GM12874 (cell line): Measurements from ENCODE around the gene PIGX.

Source experiments
- CTCF ChIP-seq: IDR thresholded peaks from 2 replicates; pipeline ENCODE4 v1.5.1; 2011; ENCODE audit warnings: low read depth, mild to moderate bottlenecking, control low read depth, low read length, moderate library complexity; ENCODE audit not compliant: insufficient read depth

The PIGX gene

GRCh38 chr3:196711838-196712513, at the start of gene PIGX, which contains the start of gene CEP19:
Gene PIGX, plus strand, starts transcription at chr3:196712377.
Gene CEP19, minus strand, starts transcription at chr3:196712250. Its CDS starts 3,593 bp downstream, at chr3:196708657.
- no peak for TF ChIP-seq CTCF

GRCh38 chr3:196662711-196663571, 49.2 kb upstream of the PIGX start:
- TF ChIP-seq CTCF = no peak

- no peak for TF ChIP-seq CTCF
These were observed 45.9 kb upstream of the PIGX start for GRCh38 chr3:196666001-196666867.

GRCh38 chr3:196667056-196667825, 44.9 kb upstream of the PIGX start:
- TF ChIP-seq CTCF = no peak

- no peak for TF ChIP-seq CTCF
These were observed 41.8 kb upstream of the PIGX start for GRCh38 chr3:196670339-196670738.

- TF ChIP-seq CTCF = no peak
These were observed 38.5 kb upstream of the PIGX start for GRCh38 chr3:196673632-196674031.
